Activated naive CD8-positive, alpha-beta T cell treated with anti-CD3 and anti-CD28 coated beads, Interleukin-2, amount 10 ng/mL, durations not matched to agents 7 days and 5 days (primary cell): ENCODE measurements around the gene CCM2. TPM values are rescaled to one million over a fixed set of nuclear protein-coding genes. Genes with fewer than 3 reads are reported as not detected.

ENCODE experiments used
- ATAC-seq: fragments of 150-1000 bp; cut with Tn5 transposase; one replicate; pipeline ENCODE4 v1.10.0; 2021; ENCODE audit warnings: low read depth, moderate library complexity
- POLR2A ChIA-PET: fragments of 350-600 bp; sonication (Branson Sonifier 250); formaldehyde crosslinking; loops from one replicate; lab custom pipeline; 2021; ENCODE audit warnings: antibody characterized with exemption; lab: Charles Lee
- DNase-seq: peaks from one replicate; pipeline ENCODE4 v3.0.0; 2021
- H3K27ac Mint-ChIP-seq: one replicate; pipeline ENCODE4 v1.8.0; 2022; ENCODE audit warnings: mild to moderate bottlenecking, mixed read lengths
- H3K27me3 Mint-ChIP-seq: one replicate; pipeline ENCODE4 v1.8.0; 2022; ENCODE audit warnings: mild to moderate bottlenecking, moderate library complexity, mixed read lengths
- H3K36me3 Mint-ChIP-seq: one replicate; pipeline ENCODE4 v1.8.0; 2021; ENCODE audit warnings: mild to moderate bottlenecking, mixed read lengths
- H3K4me1 Mint-ChIP-seq: one replicate; pipeline ENCODE4 v1.8.0; 2021; ENCODE audit warnings: mixed read lengths
- H3K4me3 Mint-ChIP-seq: one replicate; pipeline ENCODE4 v1.8.0; 2022; ENCODE audit warnings: mild to moderate bottlenecking, moderate library complexity, mixed read lengths
- H3K9me3 Mint-ChIP-seq: one replicate; pipeline ENCODE4 v1.8.0; 2021; ENCODE audit warnings: mixed read lengths
- total RNA-seq, 2 experiments: library from RNA; stranded (reverse); gene quantifications; one replicate each; pipeline ENCODE4 v1.2.3, GENCODE V29; 2021

The CCM2 gene
- total RNA-seq, 2 experiments from 2014 or later = 126 to 132 TPM

- no peak overlapping the region for H3K4me3 Mint-ChIP-seq
- POLR2A ChIA-PET = no interaction called here
- DNase-seq = no peak
- no peak for ATAC-seq
- H3K27me3 Mint-ChIP-seq = no peaks in the 10 kb centered on the region
- H3K27ac Mint-ChIP-seq = no peak overlapping the region
- peaks cover 44% of the 10 kb centered on the region for H3K36me3 Mint-ChIP-seq
- H3K9me3 Mint-ChIP-seq = no peaks in the 10 kb centered on the region
- H3K4me1 Mint-ChIP-seq = peaks cover 37% of the 10 kb centered on the region
Observed at GRCh38 chr7:45061352-45061751, 61.4 kb downstream of the CCM2 start.

- POLR2A ChIA-PET = no interaction called here
- H3K27ac Mint-ChIP-seq = no peak overlapping the region
- peaks cover 43% of the 10 kb centered on the region for H3K36me3 Mint-ChIP-seq
- no peaks in the 10 kb centered on the region for H3K9me3 Mint-ChIP-seq
- ATAC-seq (no peak), DNase-seq (no peak)
- H3K4me3 Mint-ChIP-seq = no peak overlapping the region
- H3K4me1 Mint-ChIP-seq = peaks cover 37% of the 10 kb centered on the region
- H3K27me3 Mint-ChIP-seq = no peaks in the 10 kb centered on the region
Observed at GRCh38 chr7:45061806-45062425, 61.9 kb downstream of the CCM2 start.

GRCh38 chr7:45064047-45064725, 64.2 kb downstream of the CCM2 start:
- Mint-ChIP-seq H3K4me1 (peaks cover 32% of the 10 kb centered on the region), H3K36me3 (peaks cover 33% of the 10 kb centered on the region), H3K4me3 (no peak overlapping the region), H3K9me3 (no peaks in the 10 kb centered on the region), H3K27ac (no peak overlapping the region), H3K27me3 (no peaks in the 10 kb centered on the region)
- POLR2A ChIA-PET = no interaction called here
- ATAC-seq (no peak), DNase-seq (no peak)

GRCh38 chr7:45065031-45065995, 65.3 kb downstream of the CCM2 start:
- DNase-seq (no peak), ATAC-seq (no peak)
- Mint-ChIP-seq H3K27ac (no peak overlapping the region), H3K4me3 (no peak overlapping the region), H3K27me3 (no peaks in the 10 kb centered on the region), H3K4me1 (peaks cover 31% of the 10 kb centered on the region), H3K9me3 (no peaks in the 10 kb centered on the region), H3K36me3 (peaks cover 31% of the 10 kb centered on the region)
- POLR2A ChIA-PET = no interaction called here

GRCh38 chr7:45066409-45066808, 66.4 kb downstream of the CCM2 start:
- no peaks in the 10 kb centered on the region for H3K27me3 Mint-ChIP-seq
- H3K4me1 Mint-ChIP-seq = peaks cover 21% of the 10 kb centered on the region
- H3K36me3 Mint-ChIP-seq = peaks cover 23% of the 10 kb centered on the region
- DNase-seq = no peak
- no peak for ATAC-seq
- POLR2A ChIA-PET = no interaction called here
- H3K4me3 Mint-ChIP-seq = no peak overlapping the region
- no peaks in the 10 kb centered on the region for H3K9me3 Mint-ChIP-seq
- H3K27ac Mint-ChIP-seq = no peak overlapping the region

GRCh38 chr7:45067582-45067981, 67.6 kb downstream of the CCM2 start:
- Mint-ChIP-seq H3K27ac (no peak overlapping the region), H3K36me3 (peaks cover 25% of the 10 kb centered on the region), H3K4me3 (no peak overlapping the region), H3K4me1 (peaks cover 17% of the 10 kb centered on the region), H3K9me3 (no peaks in the 10 kb centered on the region), H3K27me3 (no peaks in the 10 kb centered on the region)
- POLR2A ChIA-PET = interaction anchor here (1.0 kb wide), 1 partner anchor 43 kb away, joined by 4 read pairs; no protein-coding TSS in a partner anchor
- ATAC-seq = no peak
- no peak for DNase-seq

- Mint-ChIP-seq H3K9me3 (no peaks in the 10 kb centered on the region), H3K27ac (no peak overlapping the region), H3K36me3 (peaks cover 31% of the 10 kb centered on the region), H3K4me3 (no peak overlapping the region), H3K27me3 (no peaks in the 10 kb centered on the region), H3K4me1 (peaks cover 15% of the 10 kb centered on the region)
- ATAC-seq = no peak
- POLR2A ChIA-PET = interaction anchor here (1.0 kb wide), 1 partner anchor 42 kb away, joined by 4 read pairs; no protein-coding TSS in a partner anchor
- no peak for DNase-seq
Observed at GRCh38 chr7:45068236-45069023, 68.4 kb downstream of the CCM2 start.

GRCh38 chr7:45069444-45070253, 69.6 kb downstream of the CCM2 start:
- Mint-ChIP-seq H3K36me3 (peaks cover 30% of the 10 kb centered on the region), H3K27me3 (no peaks in the 10 kb centered on the region), H3K4me3 (no peak overlapping the region), H3K27ac (no peak overlapping the region), H3K4me1 (peaks cover 15% of the 10 kb centered on the region), H3K9me3 (no peaks in the 10 kb centered on the region)
- DNase-seq = no peak
- ATAC-seq = no peak
- POLR2A ChIA-PET = no interaction called here

GRCh38 chr7:45070254-45070642, 70.2 kb downstream of the CCM2 start:
- Mint-ChIP-seq H3K27ac (no peak overlapping the region), H3K36me3 (peaks cover 31% of the 10 kb centered on the region), H3K9me3 (no peaks in the 10 kb centered on the region), H3K4me3 (no peak overlapping the region), H3K27me3 (no peaks in the 10 kb centered on the region), H3K4me1 (peaks cover 15% of the 10 kb centered on the region)
- no peak for ATAC-seq
- DNase-seq = no peak
- POLR2A ChIA-PET = no interaction called here

GRCh38 chr7:45071528-45071927, 71.5 kb downstream of the CCM2 start:
- Mint-ChIP-seq H3K27me3 (no peaks in the 10 kb centered on the region), H3K9me3 (no peaks in the 10 kb centered on the region), H3K27ac (no peak overlapping the region), H3K4me1 (peaks cover 8% of the 10 kb centered on the region), H3K4me3 (no peak overlapping the region), H3K36me3 (peaks cover 27% of the 10 kb centered on the region)
- ATAC-seq (no peak), DNase-seq (no peak)
- POLR2A ChIA-PET = no interaction called here

- no peak overlapping the region for H3K27ac Mint-ChIP-seq
- no peak for ATAC-seq
- POLR2A ChIA-PET = interaction anchor here (1.0 kb wide), 1 partner anchor 99 kb away, joined by 4 read pairs; no protein-coding TSS in a partner anchor
Observed at GRCh38 chr7:45072131-45073030, 72.4 kb downstream of the CCM2 start.

More at GRCh38 chr7:45072131-45073030, 72.4 kb downstream of the CCM2 start:
- Mint-ChIP-seq H3K27me3 (no peaks in the 10 kb centered on the region), H3K4me3 (no peak overlapping the region), H3K36me3 (peaks cover 29% of the 10 kb centered on the region), H3K4me1 (peaks cover 8% of the 10 kb centered on the region), H3K9me3 (no peaks in the 10 kb centered on the region)
- no peak for DNase-seq
